Stimulated activated naive CD8-positive, alpha-beta T cell treated with anti-CD3 and anti-CD28 coated beads, Interleukin-15, Interleukin-2, amounts not matched to agents 100 ng/mL and 50 ng/mL, for 24 hours (primary cell): ENCODE measurements around the gene COQ8B.
"Not testable (repeated sequence)": the region's sequence is repeated elsewhere in the genome, so short reads cannot be mapped to it uniquely, and the experiment has no call there.

Experiments
- H3K27ac Mint-ChIP-seq: one replicate; pipeline ENCODE4 v1.8.0; 2021; ENCODE audit warnings: mild to moderate bottlenecking, mixed read lengths
- H3K27me3 Mint-ChIP-seq: one replicate; pipeline ENCODE4 v1.8.0; 2021; ENCODE audit warnings: mixed read lengths
- H3K36me3 Mint-ChIP-seq: one replicate; pipeline ENCODE4 v1.8.0; 2021; ENCODE audit warnings: low read depth, mixed read lengths
- H3K4me1 Mint-ChIP-seq: one replicate; pipeline ENCODE4 v1.8.0; 2021; ENCODE audit warnings: low read depth, mixed read lengths
- H3K4me3 Mint-ChIP-seq: one replicate; pipeline ENCODE4 v1.8.0; 2021; ENCODE audit warnings: mild to moderate bottlenecking, mixed read lengths
- H3K9me3 Mint-ChIP-seq: one replicate; pipeline ENCODE4 v1.8.0; 2021; ENCODE audit warnings: mixed read lengths

The COQ8B gene

GRCh38 chr19:40661616-40662015 is 55.1 kb downstream of the COQ8B start:
- no peaks in the 10 kb centered on the region for H3K9me3 Mint-ChIP-seq
- peaks cover 21% of the 10 kb centered on the region for H3K4me1 Mint-ChIP-seq
- H3K27ac Mint-ChIP-seq: no peak overlapping the region
- H3K4me3 Mint-ChIP-seq: no peak overlapping the region
- no peaks in the 10 kb centered on the region for H3K36me3 Mint-ChIP-seq
- no peaks in the 10 kb centered on the region for H3K27me3 Mint-ChIP-seq

GRCh38 chr19:40659566-40659965 is 57.1 kb downstream of the COQ8B start:
- no peak overlapping the region for H3K27ac Mint-ChIP-seq
- no peaks in the 10 kb centered on the region for H3K9me3 Mint-ChIP-seq
- H3K27me3 Mint-ChIP-seq: no peaks in the 10 kb centered on the region
- peaks cover 15% of the 10 kb centered on the region for H3K4me1 Mint-ChIP-seq
- no peaks in the 10 kb centered on the region for H3K36me3 Mint-ChIP-seq
- no peak overlapping the region for H3K4me3 Mint-ChIP-seq

- Mint-ChIP-seq H3K27me3 (no peaks in the 10 kb centered on the region), H3K9me3 (no peaks in the 10 kb centered on the region), H3K4me3 (no peak overlapping the region), H3K27ac (no peak overlapping the region), H3K4me1 (peaks cover 15% of the 10 kb centered on the region), H3K36me3 (no peaks in the 10 kb centered on the region)
Observed at GRCh38 chr19:40659116-40659515, 57.6 kb downstream of the COQ8B start.

GRCh38 chr19:40658031-40658430 is 58.7 kb downstream of the COQ8B start:
- Mint-ChIP-seq H3K4me3 (no peak overlapping the region), H3K4me1 (peaks cover 4% of the 10 kb centered on the region), H3K36me3 (no peaks in the 10 kb centered on the region), H3K27ac (no peak overlapping the region), H3K27me3 (no peaks in the 10 kb centered on the region), H3K9me3 (no peaks in the 10 kb centered on the region)

GRCh38 chr19:40655684-40656083 is 61.0 kb downstream of the COQ8B start:
- not testable (repeated sequence) for H3K9me3 Mint-ChIP-seq, H3K27ac Mint-ChIP-seq, H3K36me3 Mint-ChIP-seq, H3K4me3 Mint-ChIP-seq, H3K4me1 Mint-ChIP-seq, H3K27me3 Mint-ChIP-seq

GRCh38 chr19:40652303-40652702 is 64.4 kb downstream of the COQ8B start:
- H3K9me3 Mint-ChIP-seq, H3K27ac Mint-ChIP-seq, H3K4me1 Mint-ChIP-seq, H3K4me3 Mint-ChIP-seq, H3K36me3 Mint-ChIP-seq, H3K27me3 Mint-ChIP-seq: not testable (repeated sequence)

- Mint-ChIP-seq H3K4me1 (peaks cover 5% of the 10 kb centered on the region), H3K9me3 (no peaks in the 10 kb centered on the region), H3K27me3 (peaks cover 9% of the 10 kb centered on the region), H3K36me3 (no peaks in the 10 kb centered on the region), H3K4me3 (no peak overlapping the region), H3K27ac (no peak overlapping the region)
Observed at GRCh38 chr19:40650749-40651305, 65.9 kb downstream of the COQ8B start.

- not testable (repeated sequence) for H3K27ac Mint-ChIP-seq, H3K9me3 Mint-ChIP-seq, H3K4me1 Mint-ChIP-seq, H3K4me3 Mint-ChIP-seq, H3K36me3 Mint-ChIP-seq
- peaks cover 11% of the 10 kb centered on the region for H3K27me3 Mint-ChIP-seq
Observed at GRCh38 chr19:40649903-40650675, 66.6 kb downstream of the COQ8B start.

- Mint-ChIP-seq H3K9me3 (no peaks in the 10 kb centered on the region), H3K27ac (no peak overlapping the region), H3K4me3 (no peak overlapping the region), H3K36me3 (no peaks in the 10 kb centered on the region), H3K27me3 (peaks cover 11% of the 10 kb centered on the region), H3K4me1 (peaks cover 5% of the 10 kb centered on the region)
Observed at GRCh38 chr19:40646743-40647254, 69.9 kb downstream of the COQ8B start.

GRCh38 chr19:40642757-40643305 is 73.9 kb downstream of the COQ8B start:
- Mint-ChIP-seq H3K36me3 (no peaks in the 10 kb centered on the region), H3K4me3 (no peak overlapping the region), H3K9me3 (no peaks in the 10 kb centered on the region), H3K27me3 (peaks cover 11% of the 10 kb centered on the region), H3K4me1 (peaks cover 5% of the 10 kb centered on the region), H3K27ac (no peak overlapping the region)

- H3K36me3 Mint-ChIP-seq: no peaks in the 10 kb centered on the region
Observed at GRCh38 chr19:40642051-40642706, 74.5 kb downstream of the COQ8B start.

More at GRCh38 chr19:40642051-40642706, 74.5 kb downstream of the COQ8B start:
- Mint-ChIP-seq H3K27me3 (peaks cover 11% of the 10 kb centered on the region), H3K27ac (no peak overlapping the region), H3K4me1 (peaks cover 5% of the 10 kb centered on the region), H3K4me3 (no peak overlapping the region), H3K9me3 (no peaks in the 10 kb centered on the region)
